Measurements from ENCODE around the gene GUCY1A1. TPM values are rescaled to one million over a fixed set of nuclear protein-coding genes. Genes with fewer than 3 reads are reported as not detected.

The GUCY1A1 gene
- polyA plus RNA-seq, 1 donor from 2014 or later = 13.6 TPM

DNA sequence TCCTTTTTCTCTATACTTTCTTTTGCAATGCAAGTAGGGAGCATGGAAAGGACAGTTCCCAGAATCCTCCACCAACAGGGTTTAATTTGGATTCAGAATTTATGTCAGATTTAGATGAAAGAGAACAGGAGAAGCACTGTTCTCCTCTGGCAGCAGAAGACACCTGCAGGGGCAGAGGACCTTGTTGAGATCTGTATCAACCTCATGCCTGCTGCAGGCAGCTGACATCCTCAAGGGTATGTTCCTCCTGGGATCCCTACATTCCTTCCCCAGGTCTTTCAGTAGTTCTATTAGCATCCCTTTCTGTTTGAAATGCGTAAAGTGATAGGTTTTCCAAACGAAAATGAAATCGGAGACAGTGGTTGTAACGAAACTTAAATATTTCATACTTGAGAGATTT lies 10.6 kb upstream of the GUCY1A1 start:
- Histone ChIP-seq H3K4me2 (ENCODE audit: low read length) (no peak overlapping the region), H3K9me3 (ENCODE audit: low read length) (no peaks in the 10 kb centered on the region), H3K9me2 (ENCODE audit: insufficient read depth, low read length) (no peaks in the 10 kb centered on the region), H3F3A (ENCODE audit: insufficient read depth, low read length, poor library complexity, severe bottlenecking) (no peaks in the 10 kb centered on the region), H3K36me3 (ENCODE audit: insufficient read depth, low read length) (no peaks in the 10 kb centered on the region), H2AFZ (ENCODE audit: low read depth, low read length) (no peak overlapping the region), H3K27ac (ENCODE audit: low read length) (no peak overlapping the region), H4K20me1 (ENCODE audit: insufficient read depth) (no peaks in the 10 kb centered on the region), H3K9ac (ENCODE audit: low read length) (no peak overlapping the region), H3K4me3 (ENCODE audit: low read length) (no peak overlapping the region), H3K27me3 (ENCODE audit: insufficient read depth, low read depth, low read length) (no peaks in the 10 kb centered on the region), H3K79me2 (replicated peaks; ENCODE audit: insufficient read depth, low read length) (no peaks in the 10 kb centered on the region)
- TF ChIP-seq RAD21 (conservative IDR thresholded peaks at IDR 0.05) = no peak
- TF ChIP-seq MXI1 (conservative IDR thresholded peaks at IDR 0.05; ENCODE audit: poor library complexity, severe bottlenecking) = no peak
- TF ChIP-seq EP300 (conservative IDR thresholded peaks at IDR 0.05; ENCODE audit: poor library complexity, severe bottlenecking) = no peak
- no peak for TF ChIP-seq POLR2AphosphoS5 (IDR thresholded peaks at IDR 0.05)
- TF ChIP-seq SMC3 (conservative IDR thresholded peaks at IDR 0.05; ENCODE audit: poor library complexity) = no peak
- TF ChIP-seq TAF1 (IDR thresholded peaks at IDR 0.05; ENCODE audit: low read depth) = no peak
- TF ChIP-seq EZH2 (IDR thresholded peaks at IDR 0.05; ENCODE audit: borderline replicate concordance, insufficient read depth, low read length, poor library complexity, severe bottlenecking) = no peak
- TF ChIP-seq, protein P1, sequence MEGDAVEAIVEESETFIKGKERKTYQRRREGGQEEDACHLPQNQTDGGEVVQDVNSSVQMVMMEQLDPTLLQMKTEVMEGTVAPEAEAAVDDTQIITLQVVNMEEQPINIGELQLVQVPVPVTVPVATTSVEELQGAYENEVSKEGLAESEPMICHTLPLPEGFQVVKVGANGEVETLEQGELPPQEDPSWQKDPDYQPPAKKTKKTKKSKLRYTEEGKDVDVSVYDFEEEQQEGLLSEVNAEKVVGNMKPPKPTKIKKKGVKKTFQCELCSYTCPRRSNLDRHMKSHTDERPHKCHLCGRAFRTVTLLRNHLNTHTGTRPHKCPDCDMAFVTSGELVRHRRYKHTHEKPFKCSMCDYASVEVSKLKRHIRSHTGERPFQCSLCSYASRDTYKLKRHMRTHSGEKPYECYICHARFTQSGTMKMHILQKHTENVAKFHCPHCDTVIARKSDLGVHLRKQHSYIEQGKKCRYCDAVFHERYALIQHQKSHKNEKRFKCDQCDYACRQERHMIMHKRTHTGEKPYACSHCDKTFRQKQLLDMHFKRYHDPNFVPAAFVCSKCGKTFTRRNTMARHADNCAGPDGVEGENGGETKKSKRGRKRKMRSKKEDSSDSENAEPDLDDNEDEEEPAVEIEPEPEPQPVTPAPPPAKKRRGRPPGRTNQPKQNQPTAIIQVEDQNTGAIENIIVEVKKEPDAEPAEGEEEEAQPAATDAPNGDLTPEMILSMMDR (IDR thresholded peaks at IDR 0.05; ENCODE audit: poor library complexity, severe bottlenecking) = no peak
- TF ChIP-seq, protein P2, sequence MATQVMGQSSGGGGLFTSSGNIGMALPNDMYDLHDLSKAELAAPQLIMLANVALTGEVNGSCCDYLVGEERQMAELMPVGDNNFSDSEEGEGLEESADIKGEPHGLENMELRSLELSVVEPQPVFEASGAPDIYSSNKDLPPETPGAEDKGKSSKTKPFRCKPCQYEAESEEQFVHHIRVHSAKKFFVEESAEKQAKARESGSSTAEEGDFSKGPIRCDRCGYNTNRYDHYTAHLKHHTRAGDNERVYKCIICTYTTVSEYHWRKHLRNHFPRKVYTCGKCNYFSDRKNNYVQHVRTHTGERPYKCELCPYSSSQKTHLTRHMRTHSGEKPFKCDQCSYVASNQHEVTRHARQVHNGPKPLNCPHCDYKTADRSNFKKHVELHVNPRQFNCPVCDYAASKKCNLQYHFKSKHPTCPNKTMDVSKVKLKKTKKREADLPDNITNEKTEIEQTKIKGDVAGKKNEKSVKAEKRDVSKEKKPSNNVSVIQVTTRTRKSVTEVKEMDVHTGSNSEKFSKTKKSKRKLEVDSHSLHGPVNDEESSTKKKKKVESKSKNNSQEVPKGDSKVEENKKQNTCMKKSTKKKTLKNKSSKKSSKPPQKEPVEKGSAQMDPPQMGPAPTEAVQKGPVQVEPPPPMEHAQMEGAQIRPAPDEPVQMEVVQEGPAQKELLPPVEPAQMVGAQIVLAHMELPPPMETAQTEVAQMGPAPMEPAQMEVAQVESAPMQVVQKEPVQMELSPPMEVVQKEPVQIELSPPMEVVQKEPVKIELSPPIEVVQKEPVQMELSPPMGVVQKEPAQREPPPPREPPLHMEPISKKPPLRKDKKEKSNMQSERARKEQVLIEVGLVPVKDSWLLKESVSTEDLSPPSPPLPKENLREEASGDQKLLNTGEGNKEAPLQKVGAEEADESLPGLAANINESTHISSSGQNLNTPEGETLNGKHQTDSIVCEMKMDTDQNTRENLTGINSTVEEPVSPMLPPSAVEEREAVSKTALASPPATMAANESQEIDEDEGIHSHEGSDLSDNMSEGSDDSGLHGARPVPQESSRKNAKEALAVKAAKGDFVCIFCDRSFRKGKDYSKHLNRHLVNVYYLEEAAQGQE (IDR thresholded peaks at IDR 0.05; ENCODE audit: borderline replicate concordance) = no peak

DNA sequence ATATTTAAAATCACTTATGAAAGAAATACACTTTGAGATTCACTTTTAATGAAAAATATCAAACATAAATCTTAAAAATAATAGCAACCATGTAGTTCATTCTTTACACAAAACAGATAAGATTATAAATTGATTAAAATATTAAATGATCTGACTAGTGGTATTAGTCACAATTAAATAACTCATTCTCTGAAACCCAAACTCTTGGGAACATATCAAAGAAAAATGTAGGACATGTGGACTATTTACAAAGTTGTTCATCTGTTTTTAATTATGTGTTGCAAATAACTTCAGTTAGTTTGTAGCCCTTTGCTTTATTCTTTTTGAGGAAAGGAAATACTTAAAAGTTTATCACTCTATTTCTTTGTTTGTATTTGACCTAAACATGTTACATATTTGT lies 9.5 kb upstream of the GUCY1A1 start:
- no peaks in the 10 kb centered on the region for H4K20me1 ChIP-seq (ENCODE audit: insufficient read depth)
- no peak overlapping the region for H3K27ac ChIP-seq (ENCODE audit: low read length)
- H2AFZ ChIP-seq (ENCODE audit: low read depth, low read length) = no peak overlapping the region
- TF ChIP-seq TAF1 (IDR thresholded peaks at IDR 0.05; ENCODE audit: low read depth) (no peak), POLR2AphosphoS5 (IDR thresholded peaks at IDR 0.05) (no peak), MXI1 (conservative IDR thresholded peaks at IDR 0.05; ENCODE audit: poor library complexity, severe bottlenecking) (no peak), SMC3 (conservative IDR thresholded peaks at IDR 0.05; ENCODE audit: poor library complexity) (no peak), EP300 (conservative IDR thresholded peaks at IDR 0.05; ENCODE audit: poor library complexity, severe bottlenecking) (no peak), EZH2 (IDR thresholded peaks at IDR 0.05; ENCODE audit: borderline replicate concordance, insufficient read depth, low read length, poor library complexity, severe bottlenecking) (no peak)
- TF ChIP-seq, protein P1 (IDR thresholded peaks at IDR 0.05; ENCODE audit: poor library complexity, severe bottlenecking) = no peak
- no peaks in the 10 kb centered on the region for H3K36me3 ChIP-seq (ENCODE audit: insufficient read depth, low read length)
- no peaks in the 10 kb centered on the region for H3F3A ChIP-seq (ENCODE audit: insufficient read depth, low read length, poor library complexity, severe bottlenecking)
- no peaks in the 10 kb centered on the region for H3K27me3 ChIP-seq (ENCODE audit: insufficient read depth, low read depth, low read length)
- H3K4me3 ChIP-seq (ENCODE audit: low read length) = no peak overlapping the region
- H3K79me2 ChIP-seq (replicated peaks; ENCODE audit: insufficient read depth, low read length) = no peaks in the 10 kb centered on the region
- no peaks in the 10 kb centered on the region for H3K9me3 ChIP-seq (ENCODE audit: low read length)
- no peak overlapping the region for H3K9ac ChIP-seq (ENCODE audit: low read length)
- H3K4me2 ChIP-seq (ENCODE audit: low read length) = no peak overlapping the region
- no peaks in the 10 kb centered on the region for H3K9me2 ChIP-seq (ENCODE audit: insufficient read depth, low read length)

Measured in neural cell (in vitro differentiated cells).